Nephron (organoid): ENCODE data around the gene CDH5.

Experiments used
- H3K27ac Mint-ChIP-seq, 3 experiments: 2 replicates each; pipeline ENCODE4 v1.8.0; 2020; ENCODE audit warnings: mixed read lengths in 3 of 3, mild to moderate bottlenecking in 2 of 3, moderate library complexity in 1 of 3
- H3K27me3 Mint-ChIP-seq: 2 replicates; pipeline ENCODE4 v1.8.0; 2021; ENCODE audit warnings: low read depth, mild to moderate bottlenecking, moderate library complexity, mixed read lengths
- H3K36me3 Mint-ChIP-seq: 2 replicates; pipeline ENCODE4 v1.8.0; 2020; ENCODE audit warnings: low read depth, mixed read lengths
- H3K4me1 Mint-ChIP-seq: 2 replicates; pipeline ENCODE4 v1.8.0; 2020; ENCODE audit warnings: mixed read lengths
- H3K4me3 Mint-ChIP-seq, 3 experiments: 2 replicates each; pipeline ENCODE4 v1.8.0; 2020; ENCODE audit warnings: mild to moderate bottlenecking in 3 of 3, mixed read lengths in 3 of 3, moderate library complexity in 2 of 3
- H3K9me3 Mint-ChIP-seq: 2 replicates; pipeline ENCODE4 v1.8.0; 2020; ENCODE audit warnings: mixed read lengths
- CTCF ChIP-seq, 3 experiments: fragments of 200-600 bp; sonication (generic); IDR thresholded peaks; one replicate each; pipeline ENCODE4 v1.5.0; 2021; ENCODE audit warnings: antibody characterized with exemption in 3 of 3; ENCODE audit not compliant: unreplicated experiment in 3 of 3

Gene CDH5

GRCh38 chr16:66359012-66359411 is 7.5 kb upstream of the CDH5 start:
- Mint-ChIP-seq H3K27ac (peak overlapping the region in 2 of 3 experiments; percentile 11 to 39), H3K4me1 (peaks cover 26% of the 10 kb centered on the region), H3K36me3 (no peaks in the 10 kb centered on the region), H3K27me3 (peaks cover 31% of the 10 kb centered on the region), H3K4me3 (no peak overlapping the region), H3K9me3 (no peaks in the 10 kb centered on the region)
- no peak for TF ChIP-seq CTCF (IDR thresholded peaks at IDR 0.05; ENCODE audit: unreplicated experiment in 3 of 3)

DNA sequence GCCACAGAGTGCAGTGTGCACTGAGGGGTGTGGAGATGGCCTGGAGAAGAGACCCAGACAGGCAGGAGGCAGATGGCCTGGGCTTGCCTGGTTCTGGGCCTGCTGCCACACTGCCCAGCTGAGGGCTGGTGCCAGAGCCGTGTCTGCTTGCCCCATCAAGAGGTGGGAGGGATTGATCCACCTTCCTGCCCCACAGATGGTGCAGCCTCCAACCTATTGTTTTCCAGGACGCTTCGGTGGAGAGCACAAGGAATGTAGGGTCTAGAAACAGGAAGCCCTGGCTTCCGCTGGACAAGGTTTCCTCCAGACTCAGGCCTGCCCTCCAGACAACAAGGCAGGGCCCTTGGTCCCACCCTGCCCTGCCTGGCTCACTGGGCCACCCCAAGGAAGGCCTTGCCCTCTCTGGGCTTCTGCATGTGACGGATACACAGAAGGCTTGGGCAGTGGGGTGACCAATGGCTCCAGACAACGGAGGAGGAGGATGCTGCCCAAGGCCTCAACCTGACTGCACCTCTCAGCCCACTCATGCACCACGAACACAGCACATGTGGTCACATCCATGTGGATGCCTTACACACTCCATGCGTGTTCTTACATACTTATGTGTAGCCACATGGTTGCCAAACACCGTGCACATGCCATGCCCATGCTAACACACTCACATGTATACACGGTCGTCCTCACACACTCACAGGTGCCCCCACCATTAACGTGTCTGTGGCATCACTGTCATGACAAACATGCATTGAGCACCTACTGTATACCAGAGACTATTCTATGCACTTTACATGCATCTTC is 6.5 kb upstream of the CDH5 start:
- Mint-ChIP-seq H3K4me3 (no peak overlapping the region), H3K27me3 (peaks cover 31% of the 10 kb centered on the region), H3K27ac (peak overlapping the region in 2 of 3 experiments; percentile 11 to 39), H3K9me3 (no peaks in the 10 kb centered on the region), H3K4me1 (peaks cover 26% of the 10 kb centered on the region), H3K36me3 (no peaks in the 10 kb centered on the region)
- TF ChIP-seq CTCF (IDR thresholded peaks at IDR 0.05; ENCODE audit: unreplicated experiment in 3 of 3): no peak

GRCh38 chr16:66360624-66361324 is 5.7 kb upstream of the CDH5 start:
- no peak for TF ChIP-seq CTCF (IDR thresholded peaks at IDR 0.05; ENCODE audit: unreplicated experiment in 3 of 3)
- Mint-ChIP-seq H3K4me1 (peaks cover 32% of the 10 kb centered on the region), H3K9me3 (no peaks in the 10 kb centered on the region), H3K27me3 (peaks cover 31% of the 10 kb centered on the region), H3K27ac (no peak overlapping the region), H3K4me3 (no peak overlapping the region), H3K36me3 (no peaks in the 10 kb centered on the region)

GRCh38 chr16:66361604-66362135 is 4.8 kb upstream of the CDH5 start:
- no peak for TF ChIP-seq CTCF (IDR thresholded peaks at IDR 0.05; ENCODE audit: unreplicated experiment in 3 of 3)
- Mint-ChIP-seq H3K27me3 (peaks cover 31% of the 10 kb centered on the region), H3K27ac (no peak overlapping the region), H3K4me1 (peaks cover 33% of the 10 kb centered on the region), H3K9me3 (no peaks in the 10 kb centered on the region), H3K36me3 (no peaks in the 10 kb centered on the region), H3K4me3 (no peak overlapping the region)

DNA sequence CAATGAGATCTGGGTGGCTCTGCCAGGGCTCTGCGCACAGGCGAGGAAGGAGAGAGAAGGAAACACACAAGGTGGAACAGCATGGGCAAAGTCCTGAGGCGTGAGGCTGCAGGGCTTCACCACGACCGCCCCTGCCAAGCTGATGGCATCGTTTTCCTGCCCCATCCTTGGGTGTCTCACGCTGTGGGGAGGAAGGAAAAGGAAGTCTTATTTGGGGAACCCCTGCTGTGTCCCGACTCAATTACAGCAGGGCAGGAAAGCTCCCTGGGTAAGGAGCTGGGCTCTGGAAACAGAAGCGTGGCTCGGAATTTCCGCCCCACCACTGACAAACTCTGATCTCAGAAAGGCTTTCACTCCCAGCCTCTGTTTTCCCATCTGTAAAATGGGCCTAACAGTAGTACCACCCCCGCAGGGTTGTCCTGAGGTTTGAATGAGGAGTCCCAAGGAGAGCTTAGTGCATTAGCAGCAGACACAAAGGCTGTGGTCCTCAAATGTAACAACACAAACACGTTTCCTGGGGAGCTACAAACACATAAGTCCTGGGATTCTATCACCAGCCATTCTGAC is 3.2 kb upstream of the CDH5 start:
- no peak overlapping the region for H3K4me3 Mint-ChIP-seq
- H3K36me3 Mint-ChIP-seq: no peaks in the 10 kb centered on the region
- H3K27me3 Mint-ChIP-seq: peaks cover 23% of the 10 kb centered on the region
- TF ChIP-seq CTCF (IDR thresholded peaks at IDR 0.05; ENCODE audit: unreplicated experiment in 3 of 3): no peak
- H3K4me1 Mint-ChIP-seq: peaks cover 27% of the 10 kb centered on the region
- peak overlapping the region in 1 of 3 experiments; percentile 8 for H3K27ac Mint-ChIP-seq
- no peaks in the 10 kb centered on the region for H3K9me3 Mint-ChIP-seq
